ENCODE results near the gene FHIT. TPM values are rescaled to one million over a fixed set of nuclear protein-coding genes. Genes with fewer than 3 reads are reported as not detected.
"Not testable (repeated sequence)": the region's sequence is repeated elsewhere in the genome, so short reads cannot be mapped to it uniquely, and the experiment has no call there.

Gene FHIT
- total and polyA plus RNA-seq, 2 of the 4 experiments (the other 2 are of a cell fraction): 0.07 TPM; not detected in 1

GRCh38 chr3:60987191-60987590 is 264.1 kb downstream of the FHIT start:
- in situ Hi-C loops (cut with MboI; ENCODE audit: low sequenced_read_pairs); POLR2A ChIA-PET (ENCODE audit: unreplicated experiment); dilution Hi-C loops (cut with HindIII; ENCODE audit: low sequenced_read_pairs, unreplicated experiment); H2BK20ac ChIP-seq (ENCODE audit: low read depth, low read length); H3K27ac ChIP-seq (ENCODE audit: insufficient read depth, low read length); H2AK5ac ChIP-seq (ENCODE audit: low read depth, low read length); H3K14ac ChIP-seq (replicated peaks; ENCODE audit: low read depth, low read length); CTCF ChIA-PET; H3K79me1 ChIP-seq (ENCODE audit: low read depth in 1 of 2, low read length in 2 of 2); H3K4me1 ChIP-seq (ENCODE audit: control insufficient read depth, insufficient read depth, low read length); DNase-seq; H3K56ac ChIP-seq (ENCODE audit: extremely low read depth, insufficient read depth, low read length); intact Hi-C loops (cut with micrococcal nuclease); H3K36me3 ChIP-seq (ENCODE audit: control insufficient read depth, insufficient read depth, low read length); H4K91ac ChIP-seq (ENCODE audit: insufficient read depth, low read depth, low read length); ATAC-seq (ENCODE audit: low read depth); H2BK15ac ChIP-seq (ENCODE audit: low read depth, low read length); H3K23ac ChIP-seq (ENCODE audit: low read depth, low read length); H2BK5ac ChIP-seq (ENCODE audit: low read depth, low read length, poor library complexity, severe bottlenecking); H3K9me3 ChIP-seq (ENCODE audit: control insufficient read depth, insufficient read depth, low read length); H3K4ac ChIP-seq (ENCODE audit: low read depth, low read length); H4K20me1 ChIP-seq (ENCODE audit: insufficient read depth, low read length); H2AFZ ChIP-seq (replicated peaks; ENCODE audit: low read length, poor library complexity); H2BK120ac ChIP-seq (ENCODE audit: low read depth, low read length); H4K8ac ChIP-seq (ENCODE audit: low read depth in 2 of 2, low read length in 2 of 2); H2AK9ac ChIP-seq (replicated peaks; ENCODE audit: low read depth, low read length, poor library complexity); H3K4me2 ChIP-seq (ENCODE audit: low read depth, low read length); H4K5ac ChIP-seq (ENCODE audit: low read depth, low read length); H3K4me3 ChIP-seq (ENCODE audit: insufficient read depth, low read depth, low read length); H3K27me3 ChIP-seq (ENCODE audit: control insufficient read depth, insufficient read depth, low read length); H3K18ac ChIP-seq (ENCODE audit: low read depth, low read length); H3K9ac ChIP-seq (ENCODE audit: low read depth, low read length); BruUV-seq (replicated peaks); H3K9me1 ChIP-seq (ENCODE audit: insufficient read depth, low read length): not testable (repeated sequence)
- WGBS, 2 experiments (ENCODE audit: extremely low coverage in 2 of 2, insufficient read length in 1 of 2): no CpG with 5 or more reads among the region's 1 CpG
